ENCODE results near the gene CHD2. TPM values are rescaled to one million over a fixed set of nuclear protein-coding genes. Genes with fewer than 3 reads are reported as not detected.

Gene CHD2
- total RNA-seq, 1 donor = 947 TPM

DNA sequence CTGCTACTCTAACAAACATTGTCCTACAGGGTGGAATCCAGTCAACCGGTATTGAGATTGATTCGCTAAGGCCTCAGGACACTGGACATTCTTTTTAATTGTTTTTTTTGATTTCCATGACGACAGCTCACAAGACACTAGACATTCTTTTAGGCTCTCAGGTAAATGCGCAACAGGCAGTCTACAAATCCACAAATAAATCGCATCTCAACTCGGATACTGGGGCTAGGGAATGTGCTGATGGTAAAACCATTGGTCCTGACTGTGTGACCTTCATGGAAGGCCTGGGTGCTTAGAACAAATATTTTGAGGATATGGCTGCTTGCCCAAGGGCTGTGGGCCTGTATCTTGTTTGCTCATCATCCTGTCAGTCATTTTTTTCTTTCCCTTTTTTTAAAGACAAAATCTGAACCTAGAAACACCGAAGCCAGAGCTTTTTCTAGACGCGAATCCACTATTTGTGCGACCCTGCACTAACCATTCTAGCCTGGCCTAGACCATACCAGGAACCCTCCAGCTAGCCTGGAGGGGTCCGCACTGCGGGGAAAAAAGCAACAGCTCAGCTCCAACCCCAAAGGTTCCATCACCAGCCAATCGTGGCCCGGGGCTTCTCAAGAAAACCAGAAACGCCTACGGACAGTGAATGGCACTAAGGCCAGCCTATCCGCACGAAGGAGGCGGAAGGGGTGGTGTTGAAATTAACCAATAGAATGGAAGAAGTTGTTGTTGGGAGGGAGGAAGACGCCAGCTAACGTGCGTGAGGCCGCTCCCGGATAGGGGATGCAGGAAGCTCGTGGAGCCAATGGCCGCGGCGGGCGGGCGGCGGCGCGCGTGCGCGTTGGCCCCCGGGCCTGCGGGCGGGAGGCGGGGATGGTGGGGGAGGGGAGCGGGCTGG lies 18.1 kb upstream of the CHD2 start:
- H3K4me1 ChIP-seq (ENCODE audit: insufficient read depth, low read length) = peaks cover 32% of the 10 kb centered on the region
- H3K9me3 ChIP-seq (ENCODE audit: low read depth, low read length) = no peaks in the 10 kb centered on the region
- no peaks in the 10 kb centered on the region for H3K27me3 ChIP-seq (ENCODE audit: insufficient read depth, low read length)
- H3K4me3 ChIP-seq (ENCODE audit: low read length) = peak overlapping the region; percentile 42

DNA sequence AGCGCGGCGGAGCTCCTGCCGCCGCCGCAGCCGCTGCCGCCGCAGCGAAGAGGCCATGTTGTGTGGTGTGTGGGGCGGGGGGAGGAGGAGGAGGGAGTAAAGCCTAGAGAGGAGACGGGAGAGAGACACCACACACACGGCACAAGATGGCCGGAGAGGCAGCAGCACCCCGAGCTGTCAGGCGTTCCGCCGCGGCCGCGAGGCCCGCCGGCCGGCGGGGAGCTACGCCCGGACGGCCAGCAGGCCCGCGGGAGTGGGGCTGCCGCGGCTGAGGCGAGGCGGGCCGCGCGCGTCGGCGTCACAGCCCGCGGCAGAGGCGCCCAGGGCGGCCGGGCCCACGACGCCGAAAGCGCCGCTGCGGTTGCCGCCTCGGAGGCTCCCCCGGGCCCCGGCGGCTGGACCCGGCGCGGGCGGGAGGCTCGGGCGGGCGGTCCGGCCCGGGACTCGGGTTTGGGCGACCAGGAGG lies 17.4 kb upstream of the CHD2 start:
- Histone ChIP-seq H3K4me3 (ENCODE audit: low read length) (peak overlapping the region; percentile 93), H3K4me1 (ENCODE audit: insufficient read depth, low read length) (peaks cover 32% of the 10 kb centered on the region), H3K27me3 (ENCODE audit: insufficient read depth, low read length) (no peaks in the 10 kb centered on the region), H3K9me3 (ENCODE audit: low read depth, low read length) (no peaks in the 10 kb centered on the region)

DNA sequence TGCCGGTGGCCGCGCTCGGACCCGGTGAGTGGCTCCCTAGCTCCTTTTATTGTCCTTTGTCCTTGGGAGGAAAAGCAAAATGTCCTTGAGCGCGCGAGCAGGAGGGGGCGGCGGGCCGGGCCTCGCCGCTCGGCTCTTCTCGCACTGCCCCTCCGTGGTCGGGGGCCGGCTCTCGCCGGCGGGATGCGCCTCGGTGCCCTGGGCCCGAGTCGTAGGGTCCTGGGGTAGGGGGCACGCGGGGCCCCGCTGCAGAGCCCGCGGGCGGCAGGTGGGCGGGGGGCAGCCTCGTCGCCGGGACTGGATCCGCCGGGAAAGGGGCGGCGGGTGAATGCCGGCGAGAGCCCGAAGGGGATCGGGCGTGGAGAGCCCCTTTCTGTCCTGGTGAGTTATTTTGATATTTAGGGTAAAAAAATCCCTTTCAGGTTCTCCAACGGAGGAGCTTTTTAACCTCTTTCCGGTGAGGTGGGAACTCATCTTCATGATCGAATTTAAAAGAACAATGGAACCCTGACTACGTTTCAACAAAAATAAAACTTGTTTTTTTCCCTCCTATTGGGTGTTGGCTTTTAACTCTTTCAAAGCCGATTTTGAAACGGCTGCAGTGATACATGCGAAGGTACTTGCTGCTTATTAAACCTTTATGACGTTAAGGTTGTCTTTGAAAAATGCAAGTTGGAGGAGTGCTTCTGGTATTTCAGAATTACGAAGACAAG lies 16.8 kb upstream of the CHD2 start:
- Histone ChIP-seq H3K9me3 (ENCODE audit: low read depth, low read length) (no peaks in the 10 kb centered on the region), H3K4me3 (ENCODE audit: low read length) (peak overlapping the region; percentile 93), H3K4me1 (ENCODE audit: insufficient read depth, low read length) (peaks cover 32% of the 10 kb centered on the region), H3K27me3 (ENCODE audit: insufficient read depth, low read length) (no peaks in the 10 kb centered on the region)

DNA sequence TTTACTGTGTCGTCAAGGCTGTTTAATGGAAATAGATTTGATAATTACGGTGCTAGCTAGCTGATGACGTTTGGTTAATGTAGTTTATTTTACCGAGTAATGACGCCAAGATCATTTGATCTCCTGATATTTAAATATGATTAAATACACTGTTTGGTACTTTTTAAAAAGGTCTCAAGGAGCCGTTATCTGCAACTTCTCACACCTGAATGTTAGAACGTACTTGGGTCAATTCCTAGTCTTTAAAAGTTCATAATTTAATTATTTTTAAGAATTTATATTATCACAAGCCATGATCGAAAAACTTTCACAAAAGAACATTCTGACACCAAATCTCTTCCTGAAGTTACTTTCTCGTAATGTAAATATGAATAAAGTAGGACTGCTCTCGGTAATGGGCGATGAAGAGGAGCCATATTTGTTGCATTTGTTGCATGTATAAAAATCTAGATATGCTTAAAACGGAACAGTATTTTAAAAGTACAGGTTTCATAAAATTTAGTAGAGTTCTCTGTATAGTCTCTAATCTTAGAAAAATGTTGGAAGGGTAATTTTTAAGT lies 16.2 kb upstream of the CHD2 start:
- Histone ChIP-seq H3K4me3 (ENCODE audit: low read length) (peak overlapping the region; percentile 93), H3K9me3 (ENCODE audit: low read depth, low read length) (no peaks in the 10 kb centered on the region), H3K27me3 (ENCODE audit: insufficient read depth, low read length) (no peaks in the 10 kb centered on the region), H3K4me1 (ENCODE audit: insufficient read depth, low read length) (peaks cover 32% of the 10 kb centered on the region)

DNA sequence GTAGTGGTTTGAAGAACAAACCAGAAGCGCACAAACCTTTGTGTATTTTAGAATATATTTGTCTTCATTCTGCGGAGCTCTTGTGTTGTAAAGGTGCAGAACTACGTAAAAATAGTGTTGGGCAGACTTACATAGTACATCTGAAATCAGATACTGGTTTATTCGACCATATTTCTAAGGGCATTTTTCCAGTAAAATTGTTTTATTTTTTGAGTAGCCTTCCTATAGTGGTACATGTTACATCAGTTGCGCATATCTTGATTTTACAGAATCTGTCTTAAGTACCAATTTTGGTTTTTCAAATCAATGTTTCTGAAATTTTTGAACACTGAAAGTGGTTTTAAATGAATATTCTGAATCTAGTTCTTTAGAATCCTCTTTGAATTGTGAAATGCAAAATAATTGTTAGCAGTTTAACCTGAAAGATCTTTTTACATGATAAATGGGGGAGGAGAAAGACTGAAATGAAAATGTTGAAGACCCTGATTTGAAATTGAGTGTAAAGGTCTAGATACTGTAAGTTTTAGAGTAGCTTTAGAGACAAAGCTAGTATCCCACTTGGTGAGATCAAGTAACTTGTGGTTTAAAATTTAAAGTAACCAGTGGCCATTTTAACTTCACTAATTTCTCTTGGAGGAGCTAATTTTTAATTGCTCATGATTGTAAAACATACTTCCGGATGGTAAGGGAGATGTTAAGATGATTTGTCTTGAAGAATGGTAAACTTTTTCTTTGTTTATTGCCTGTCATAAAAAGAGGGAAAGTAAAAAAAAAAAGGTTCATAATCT lies 15.5 kb upstream of the CHD2 start:
- Histone ChIP-seq H3K9me3 (ENCODE audit: low read depth, low read length) (no peaks in the 10 kb centered on the region), H3K27me3 (ENCODE audit: insufficient read depth, low read length) (no peaks in the 10 kb centered on the region), H3K4me1 (ENCODE audit: insufficient read depth, low read length) (peaks cover 29% of the 10 kb centered on the region), H3K4me3 (ENCODE audit: low read length) (peak overlapping the region; percentile 93)

DNA sequence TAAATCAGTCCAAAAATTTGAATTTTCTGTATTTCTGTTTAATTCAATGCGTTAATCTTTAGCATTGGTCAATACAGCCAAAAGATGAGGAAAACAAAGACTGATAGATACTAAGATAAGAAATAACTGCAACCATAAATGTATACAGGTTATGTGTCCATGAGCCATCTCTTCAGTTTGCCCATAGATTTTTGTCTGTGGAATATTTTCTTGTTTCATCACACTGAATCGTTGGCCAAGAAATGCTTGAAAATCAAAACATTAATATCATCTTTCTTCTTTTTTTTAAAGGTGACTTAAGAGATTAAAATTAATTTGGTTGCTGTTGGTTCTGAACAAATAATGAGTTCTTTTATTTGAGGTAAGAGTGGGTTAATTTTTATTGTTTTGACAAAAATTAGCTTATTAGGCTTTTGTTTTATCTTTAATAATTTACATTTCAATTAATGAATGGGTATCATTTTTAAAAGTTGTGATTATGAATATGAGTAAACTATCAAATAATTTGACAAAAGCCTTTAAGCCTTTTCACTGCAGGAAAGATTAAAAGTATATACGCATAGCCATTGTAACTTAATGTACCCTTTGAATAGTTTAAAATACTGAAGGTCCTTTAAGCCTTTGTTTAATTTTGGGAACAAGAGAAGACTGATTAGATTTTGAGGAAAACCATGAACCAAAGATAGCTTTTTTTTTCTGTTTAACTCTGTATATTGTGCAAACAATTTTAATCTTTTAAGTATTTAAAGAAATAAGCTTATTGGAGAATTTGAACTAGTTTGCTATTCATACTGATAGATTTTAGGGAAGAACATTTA lies 14.7 kb upstream of the CHD2 start:
- Histone ChIP-seq H3K27me3 (ENCODE audit: insufficient read depth, low read length) (no peaks in the 10 kb centered on the region), H3K4me3 (ENCODE audit: low read length) (peak overlapping the region; percentile 93), H3K9me3 (ENCODE audit: low read depth, low read length) (no peaks in the 10 kb centered on the region), H3K4me1 (ENCODE audit: insufficient read depth, low read length) (peaks cover 24% of the 10 kb centered on the region)

DNA sequence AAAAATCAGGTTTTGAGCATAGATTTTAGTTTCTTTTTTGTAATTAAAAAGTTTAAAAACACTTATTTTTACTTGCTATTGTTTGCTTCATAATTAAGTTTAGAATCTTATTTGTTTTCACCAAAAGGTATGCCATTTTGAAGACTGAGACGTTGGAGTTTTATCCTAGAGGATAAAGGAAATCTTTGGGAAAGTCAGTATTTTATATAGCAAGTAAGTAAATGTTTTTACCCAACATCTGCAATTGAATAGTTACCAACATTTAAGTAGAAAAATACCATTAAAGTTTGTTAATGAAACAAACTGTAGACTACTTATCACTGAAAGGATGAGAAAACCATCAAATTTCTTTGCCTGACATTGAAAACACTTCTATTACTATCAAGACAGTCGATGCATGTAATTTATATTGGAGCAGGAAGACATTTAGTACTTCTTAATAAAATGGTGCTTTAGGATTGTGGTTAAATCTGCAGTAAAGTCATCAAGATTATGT lies 14.0 kb upstream of the CHD2 start:
- peaks cover 24% of the 10 kb centered on the region for H3K4me1 ChIP-seq (ENCODE audit: insufficient read depth, low read length)
- H3K27me3 ChIP-seq (ENCODE audit: insufficient read depth, low read length) = no peaks in the 10 kb centered on the region
- H3K9me3 ChIP-seq (ENCODE audit: low read depth, low read length) = no peaks in the 10 kb centered on the region
- no peak overlapping the region for H3K4me3 ChIP-seq (ENCODE audit: low read length)

DNA sequence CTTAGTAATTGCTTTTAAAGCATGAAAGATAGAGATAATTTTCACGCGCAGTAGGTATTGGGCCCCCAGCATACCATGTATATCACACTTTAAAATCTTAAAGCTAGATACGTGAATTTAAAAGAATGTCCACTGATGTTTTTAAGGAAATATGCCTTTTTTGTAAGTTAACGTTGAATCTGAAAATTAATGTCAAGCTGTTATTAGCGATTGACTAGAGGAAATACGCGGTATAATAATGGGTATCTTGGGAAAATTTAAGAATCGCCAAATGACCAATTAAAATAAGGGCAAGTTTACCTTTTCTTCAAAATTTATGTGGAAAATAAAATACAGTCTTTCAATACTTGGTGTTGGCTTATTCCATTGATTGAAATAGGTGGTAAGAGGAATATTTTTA lies 13.3 kb upstream of the CHD2 start:
- H3K9me3 ChIP-seq (ENCODE audit: low read depth, low read length) = no peaks in the 10 kb centered on the region
- H3K27me3 ChIP-seq (ENCODE audit: insufficient read depth, low read length) = no peaks in the 10 kb centered on the region
- peaks cover 18% of the 10 kb centered on the region for H3K4me1 ChIP-seq (ENCODE audit: insufficient read depth, low read length)
- H3K4me3 ChIP-seq (ENCODE audit: low read length) = no peak overlapping the region

DNA sequence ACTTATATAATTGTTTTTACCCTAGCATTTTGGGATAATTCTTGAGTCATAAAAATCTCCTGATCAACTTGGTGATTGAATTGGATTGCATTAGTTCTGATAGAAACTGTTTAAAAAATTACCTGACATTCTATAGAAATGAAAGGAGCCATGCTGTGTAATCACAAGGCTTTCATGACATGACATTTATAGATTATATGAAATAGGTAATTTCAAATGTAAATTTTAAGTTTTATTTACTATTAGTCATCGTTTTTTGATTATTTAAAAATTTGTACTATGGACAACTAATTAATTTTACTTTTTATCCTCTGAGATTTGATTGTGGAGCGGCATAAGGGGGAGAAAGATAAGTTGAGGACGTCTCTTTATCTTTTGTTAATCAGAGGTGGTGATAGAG lies 12.3 kb upstream of the CHD2 start:
- no peak overlapping the region for H3K4me3 ChIP-seq (ENCODE audit: low read length)
- no peaks in the 10 kb centered on the region for H3K9me3 ChIP-seq (ENCODE audit: low read depth, low read length)
- H3K4me1 ChIP-seq (ENCODE audit: insufficient read depth, low read length) = peaks cover 16% of the 10 kb centered on the region
- H3K27me3 ChIP-seq (ENCODE audit: insufficient read depth, low read length) = no peaks in the 10 kb centered on the region

DNA sequence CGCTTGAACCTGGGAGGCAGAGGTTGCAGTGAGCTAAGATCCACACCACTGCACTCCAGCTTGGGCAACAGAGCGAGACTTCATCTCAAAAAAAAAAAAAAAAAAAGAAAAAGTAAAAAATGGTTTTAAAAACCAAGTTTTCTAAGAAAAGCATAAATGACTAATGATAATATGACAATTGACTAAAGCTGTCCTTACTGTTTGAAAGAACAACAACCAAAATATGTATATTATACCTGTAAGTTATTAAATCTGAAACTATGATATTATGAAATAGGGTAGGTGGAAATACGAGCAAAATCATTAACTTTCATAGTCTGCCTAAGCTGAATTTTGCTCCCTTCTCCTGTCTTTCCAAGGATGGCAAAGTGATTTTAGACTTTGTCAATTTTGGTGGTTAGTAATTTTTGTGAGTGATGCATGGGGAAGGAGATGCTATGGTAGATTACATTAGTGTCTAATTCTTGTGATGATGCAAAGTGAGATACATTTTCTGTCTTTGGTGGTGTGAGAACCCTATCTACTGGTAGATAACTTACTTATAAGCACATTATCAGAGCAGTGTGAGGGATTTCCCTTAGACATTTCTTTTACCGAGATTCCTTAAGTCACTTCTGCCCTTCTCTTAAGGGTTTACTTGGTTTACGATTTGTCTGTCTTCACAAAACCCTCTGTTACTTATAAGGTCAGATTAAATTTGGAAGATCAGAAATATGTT lies 10.6 kb upstream of the CHD2 start:
- no peak overlapping the region for H3K4me3 ChIP-seq (ENCODE audit: low read length)

DNA sequence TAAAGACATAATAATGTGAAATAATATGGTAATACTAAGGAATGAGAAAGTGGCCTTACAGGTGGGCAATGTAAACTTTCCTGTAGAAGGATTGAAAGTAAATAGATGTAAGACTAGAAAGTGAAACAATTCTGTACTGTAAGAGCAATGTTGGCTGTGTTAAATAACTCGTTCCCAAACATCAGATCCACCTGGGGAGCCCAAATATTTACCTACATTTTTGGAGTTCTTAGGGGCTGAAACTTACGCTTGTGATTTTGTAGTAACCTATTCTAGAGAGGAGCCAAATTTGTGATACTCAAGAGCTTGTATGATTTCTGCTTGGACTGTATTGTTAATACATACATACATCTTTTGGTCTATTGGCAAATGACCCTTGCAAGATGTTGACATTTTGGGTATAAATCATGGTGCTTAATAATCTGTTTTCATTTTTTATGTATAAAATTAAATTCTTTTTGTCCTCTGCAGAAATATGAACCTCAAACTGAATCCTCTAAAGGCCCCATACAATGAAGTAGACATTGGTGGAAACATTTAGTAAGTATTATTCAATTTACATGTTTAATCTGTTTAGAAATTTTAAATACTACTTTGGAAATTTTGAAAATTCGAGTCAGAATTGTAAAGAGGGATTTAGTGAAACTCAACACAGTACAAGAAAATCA lies 8.5 kb upstream of the CHD2 start:
- Histone ChIP-seq H3K4me3 (ENCODE audit: low read length) (no peak overlapping the region), H3K9me3 (ENCODE audit: low read depth, low read length) (no peaks in the 10 kb centered on the region), H3K4me1 (ENCODE audit: insufficient read depth, low read length) (peaks cover 28% of the 10 kb centered on the region)

More for the DNA sequence above, 10.6 kb upstream of the CHD2 start:
- Histone ChIP-seq H3K27me3 (ENCODE audit: insufficient read depth, low read length) (no peaks in the 10 kb centered on the region), H3K9me3 (ENCODE audit: low read depth, low read length) (no peaks in the 10 kb centered on the region), H3K4me1 (ENCODE audit: insufficient read depth, low read length) (peaks cover 23% of the 10 kb centered on the region)

DNA sequence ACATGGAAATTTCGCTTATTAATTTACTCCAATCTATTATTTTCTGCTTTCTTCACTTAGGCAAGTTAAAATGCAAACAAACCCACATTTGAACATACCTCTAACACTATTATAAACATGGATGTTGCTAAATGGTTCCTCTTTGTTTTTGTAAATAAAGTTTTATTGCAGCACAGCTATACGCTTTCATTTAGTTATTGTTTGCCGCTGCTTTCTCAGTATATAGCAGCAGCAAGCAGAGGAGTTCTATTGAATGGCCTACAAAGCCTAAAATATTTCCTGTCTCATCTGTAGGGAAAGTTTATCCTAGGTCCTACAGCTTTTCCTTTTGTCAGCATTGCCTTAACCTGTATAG lies 7.9 kb upstream of the CHD2 start:
- Histone ChIP-seq H3K4me3 (ENCODE audit: low read length) (no peak overlapping the region), H3K4me1 (ENCODE audit: insufficient read depth, low read length) (peaks cover 28% of the 10 kb centered on the region)

More for the DNA sequence above, 8.5 kb upstream of the CHD2 start:
- no peaks in the 10 kb centered on the region for H3K27me3 ChIP-seq (ENCODE audit: insufficient read depth, low read length)

DNA sequence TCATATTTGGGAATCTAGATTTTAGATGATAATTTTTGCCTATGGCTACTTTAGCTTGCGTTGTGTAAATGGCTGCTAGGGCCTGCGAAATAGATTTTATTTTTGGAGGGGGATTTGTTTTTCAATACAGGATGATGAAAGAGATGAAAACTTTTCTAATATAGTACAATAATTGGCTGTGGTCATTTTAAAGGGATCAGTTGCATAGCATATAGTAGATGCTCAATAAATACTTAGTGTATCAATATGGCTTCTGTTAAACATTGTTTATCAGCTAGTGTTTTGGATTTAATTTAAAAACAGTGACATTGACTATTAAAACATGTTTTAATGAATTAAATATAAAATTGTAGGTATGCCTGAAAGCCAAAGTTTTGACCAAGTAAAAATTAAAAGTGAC lies 6.9 kb upstream of the CHD2 start:
- no peaks in the 10 kb centered on the region for H3K27me3 ChIP-seq (ENCODE audit: insufficient read depth, low read length)
- peaks cover 28% of the 10 kb centered on the region for H3K4me1 ChIP-seq (ENCODE audit: insufficient read depth, low read length)
- H3K4me3 ChIP-seq (ENCODE audit: low read length) = no peak overlapping the region
- H3K9me3 ChIP-seq (ENCODE audit: low read depth, low read length) = no peaks in the 10 kb centered on the region

More for the DNA sequence above, 7.9 kb upstream of the CHD2 start:
- no peaks in the 10 kb centered on the region for H3K9me3 ChIP-seq (ENCODE audit: low read depth, low read length)
- H3K27me3 ChIP-seq (ENCODE audit: insufficient read depth, low read length) = no peaks in the 10 kb centered on the region
